Neural cell (in vitro differentiated cells): Measurements from ENCODE around the gene ZNF467.

Experiments used
- POLR2AphosphoS5 ChIP-seq: IDR thresholded peaks from 2 replicates; pipeline ENCODE4 v1.6.1; 2012
- TF ChIP-seq, protein P1 (sequence below): fragments of 450-650 bp; IDR thresholded peaks from 2 replicates; pipeline ENCODE4 v1.5.1; 2014; ENCODE audit warnings: antibody characterized with exemption, mild to moderate bottlenecking, moderate library complexity; ENCODE audit not compliant: poor library complexity, severe bottlenecking

DNA sequence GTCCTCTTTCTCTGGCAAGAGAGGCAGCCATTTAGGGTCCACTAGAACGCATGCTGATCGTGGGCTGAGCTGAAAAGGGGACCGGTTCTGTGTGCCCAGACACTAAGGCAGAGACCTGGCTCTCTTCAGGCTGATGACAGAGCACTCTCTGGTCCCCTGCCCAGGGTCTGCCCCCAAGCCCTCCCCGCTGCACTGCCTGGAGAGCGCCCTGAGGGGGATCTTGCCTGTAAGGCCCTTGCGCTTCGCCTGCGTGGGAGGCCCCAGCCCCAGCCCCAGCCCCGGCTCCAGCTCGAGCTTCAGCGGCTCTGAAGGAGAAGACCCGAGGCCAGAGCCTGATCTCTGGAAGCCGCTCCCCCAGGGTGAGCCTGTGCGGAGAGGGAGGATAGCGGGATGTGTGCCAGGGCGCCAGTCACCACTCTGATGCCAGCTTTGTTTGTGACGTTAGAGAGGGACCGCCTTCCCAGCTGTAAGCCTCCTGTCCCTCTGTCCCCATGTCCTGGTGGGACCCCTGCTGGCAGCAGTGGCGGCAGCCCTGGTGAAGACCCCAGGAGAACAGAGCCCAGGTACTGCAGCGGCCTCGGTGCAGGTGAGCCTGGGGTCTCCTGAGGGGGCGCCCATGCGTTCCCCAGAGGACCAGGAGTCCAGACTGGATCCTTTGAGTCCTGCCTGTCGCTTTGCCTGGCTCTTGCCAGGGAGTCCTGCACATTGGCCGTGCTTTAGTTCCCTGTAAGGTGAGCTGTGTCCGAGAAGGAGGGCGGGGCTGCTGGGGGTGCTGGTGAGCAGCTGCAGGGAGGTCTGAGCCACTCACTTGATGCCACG, 43.2 kb downstream of the ZNF467 start:
- TF ChIP-seq, protein P1, sequence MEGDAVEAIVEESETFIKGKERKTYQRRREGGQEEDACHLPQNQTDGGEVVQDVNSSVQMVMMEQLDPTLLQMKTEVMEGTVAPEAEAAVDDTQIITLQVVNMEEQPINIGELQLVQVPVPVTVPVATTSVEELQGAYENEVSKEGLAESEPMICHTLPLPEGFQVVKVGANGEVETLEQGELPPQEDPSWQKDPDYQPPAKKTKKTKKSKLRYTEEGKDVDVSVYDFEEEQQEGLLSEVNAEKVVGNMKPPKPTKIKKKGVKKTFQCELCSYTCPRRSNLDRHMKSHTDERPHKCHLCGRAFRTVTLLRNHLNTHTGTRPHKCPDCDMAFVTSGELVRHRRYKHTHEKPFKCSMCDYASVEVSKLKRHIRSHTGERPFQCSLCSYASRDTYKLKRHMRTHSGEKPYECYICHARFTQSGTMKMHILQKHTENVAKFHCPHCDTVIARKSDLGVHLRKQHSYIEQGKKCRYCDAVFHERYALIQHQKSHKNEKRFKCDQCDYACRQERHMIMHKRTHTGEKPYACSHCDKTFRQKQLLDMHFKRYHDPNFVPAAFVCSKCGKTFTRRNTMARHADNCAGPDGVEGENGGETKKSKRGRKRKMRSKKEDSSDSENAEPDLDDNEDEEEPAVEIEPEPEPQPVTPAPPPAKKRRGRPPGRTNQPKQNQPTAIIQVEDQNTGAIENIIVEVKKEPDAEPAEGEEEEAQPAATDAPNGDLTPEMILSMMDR: no peak
- TF ChIP-seq POLR2AphosphoS5: no peak
